NCI-H1436 (cell line): ENCODE measurements around the gene HK3.
"Not testable (repeated sequence)": the region's sequence is repeated elsewhere in the genome, so short reads cannot be mapped to it uniquely, and the experiment has no call there.

Experiments
- DNase-seq: peaks from one replicate; lab custom pipeline; 2025; lab: John Stamatoyannopoulos, UW

Gene HK3

GRCh38 chr5:176882567-176882903, 16.6 kb downstream of the HK3 start:
- no peak for DNase-seq

- DNase-seq = no peak
These were observed 17.2 kb downstream of the HK3 start for GRCh38 chr5:176881816-176882566.

- no peak for DNase-seq
These were observed 18.0 kb downstream of the HK3 start for GRCh38 chr5:176881021-176881749.

GRCh38 chr5:176880366-176881020, 18.7 kb downstream of the HK3 start:
- DNase-seq = no peak

GRCh38 chr5:176879663-176880361, 19.3 kb downstream of the HK3 start:
- no peak for DNase-seq

- no peak for DNase-seq
These were observed 20.1 kb downstream of the HK3 start for GRCh38 chr5:176878906-176879662.

GRCh38 chr5:176878463-176878862, 20.7 kb downstream of the HK3 start:
- DNase-seq = no peak

GRCh38 chr5:176877793-176878331, 21.3 kb downstream of the HK3 start:
- no peak for DNase-seq

GRCh38 chr5:176876506-176877431, 22.4 kb downstream of the HK3 start:
- DNase-seq = no peak

GRCh38 chr5:176875783-176876505, 23.2 kb downstream of the HK3 start:
- no peak for DNase-seq

- no peak for DNase-seq
These were observed 24.1 kb downstream of the HK3 start for GRCh38 chr5:176875014-176875550.

GRCh38 chr5:176874198-176874780, 24.9 kb downstream of the HK3 start:
- DNase-seq = no peak

GRCh38 chr5:176873541-176874172, 25.5 kb downstream of the HK3 start:
- no peak for DNase-seq

- DNase-seq = not testable (repeated sequence)
These were observed 26.1 kb downstream of the HK3 start for GRCh38 chr5:176873011-176873410.

- not testable (repeated sequence) for DNase-seq
These were observed 26.6 kb downstream of the HK3 start for GRCh38 chr5:176872586-176872985.

- DNase-seq = not testable (repeated sequence)
These were observed 28.5 kb downstream of the HK3 start for GRCh38 chr5:176870644-176871043.

GRCh38 chr5:176870110-176870591, 29.0 kb downstream of the HK3 start:
- no peak for DNase-seq

GRCh38 chr5:176869501-176870109, 29.5 kb downstream of the HK3 start:
- no peak for DNase-seq
